Karpas-422 (cell line): ENCODE data around the gene MYO5C. TPM values are rescaled to one million over a fixed set of nuclear protein-coding genes. Genes with fewer than 3 reads are reported as not detected.

Source experiments
- DNase-seq: peaks from one replicate; pipeline ENCODE4 v3.0.0-alpha.2; 2015
- H2AFZ ChIP-seq: fragments of 200-600 bp; sonication (generic); 2 replicates; pipeline ENCODE4 v1.6.1; 2014; ENCODE audit warnings: antibody characterized with exemption, low read length, mixed read lengths
- H3K27ac ChIP-seq: fragments of 200-600 bp; sonication (generic); 2 replicates; pipeline ENCODE4 v1.5.1; 2014; ENCODE audit warnings: mild to moderate bottlenecking, low read length, moderate library complexity
- H3K27me3 ChIP-seq: fragments of 200-600 bp; sonication (generic); 2 replicates; pipeline ENCODE4 v1.6.1; 2014; ENCODE audit warnings: low read length, mixed read lengths
- H3K36me3 ChIP-seq: fragments of 200-600 bp; sonication (generic); 2 replicates; pipeline ENCODE4 v1.6.1; 2014; ENCODE audit warnings: low read length, mixed read lengths; ENCODE audit not compliant: insufficient read depth
- H3K4me1 ChIP-seq: fragments of 200-600 bp; sonication (generic); 2 replicates; pipeline ENCODE4 v1.6.1; 2014; ENCODE audit warnings: mild to moderate bottlenecking, low read length, mixed read lengths
- H3K4me2 ChIP-seq: fragments of 200-600 bp; sonication (generic); 2 replicates; pipeline ENCODE4 v1.6.1; 2014; ENCODE audit warnings: low read length, low read depth, mild to moderate bottlenecking; ENCODE audit not compliant: poor library complexity, severe bottlenecking
- H3K4me3 ChIP-seq: fragments of 200-600 bp; sonication (generic); 2 replicates; pipeline ENCODE4 v1.5.1; 2014; ENCODE audit warnings: mild to moderate bottlenecking, antibody characterized with exemption, low read length, mixed read lengths
- H3K79me2 ChIP-seq: fragments of 200-600 bp; sonication (generic); 2 replicates; pipeline ENCODE4 v1.6.1; 2014; ENCODE audit warnings: mild to moderate bottlenecking, low read length, mixed read lengths
- H3K9ac ChIP-seq: fragments of 200-600 bp; sonication (generic); 2 replicates; pipeline ENCODE4 v1.6.0; 2014; ENCODE audit warnings: low read length
- H3K9me2 ChIP-seq: fragments of 200-600 bp; sonication (generic), shearing (Covaris generic); replicated peaks from 2 replicates; pipeline ENCODE4 v1.6.0; 2014; ENCODE audit warnings: mild to moderate bottlenecking, low read length, moderate library complexity; ENCODE audit not compliant: insufficient read depth
- H3K9me3 ChIP-seq: fragments of 300-700, 200-600 bp; sonication (generic); 2 replicates; pipeline ENCODE4 v1.6.1; 2014; ENCODE audit warnings: low read length, mixed read lengths
- H4K20me1 ChIP-seq: fragments of 200-600 bp; sonication (generic); 2 replicates; pipeline ENCODE4 v1.6.1; 2014; ENCODE audit warnings: mild to moderate bottlenecking, antibody characterized with exemption, low read length, low read depth; ENCODE audit not compliant: insufficient read depth
- total RNA-seq: library from RNA; depleted of rRNA; stranded (reverse); fragments of >200 nt; shearing (Covaris generic); gene quantifications from 2 replicates; pipeline ENCODE4 v1.2.3, GENCODE V29; 2014; ENCODE audit warnings: low replicate concordance

MYO5C gene
- total RNA-seq, 1 experiment from 2014 or later: 0.22 TPM

DNA sequence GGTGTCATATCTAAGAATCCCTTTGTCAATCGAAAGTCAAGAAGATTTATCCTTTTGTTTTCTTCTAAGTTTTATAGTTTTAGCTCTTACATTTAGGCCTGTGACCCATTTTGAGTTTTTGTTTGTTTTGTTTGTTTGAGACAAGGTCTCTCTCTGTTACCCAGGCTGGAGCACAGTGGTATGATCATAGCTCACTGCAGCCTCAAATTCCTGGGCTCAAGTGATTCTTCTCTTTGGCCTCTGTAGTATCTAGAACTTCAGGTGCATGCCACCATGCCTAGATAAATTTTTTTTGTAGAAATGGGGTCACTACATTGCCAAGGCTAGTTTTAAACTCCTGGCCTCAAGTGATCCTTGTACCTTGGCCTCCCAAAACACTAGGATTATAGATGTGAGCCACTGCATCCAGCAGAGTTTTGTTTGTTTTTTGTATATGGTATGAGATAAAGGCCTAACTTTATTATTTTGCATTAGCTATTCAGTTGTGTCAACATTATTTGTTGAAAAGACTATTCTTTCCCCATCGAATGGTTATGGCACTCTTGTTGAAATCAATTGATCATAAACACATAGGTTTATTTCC, 5.8 kb upstream of the MYO5C start:
- DNase-seq: no peak
- H3K4me3 ChIP-seq: no peak overlapping the region
- no peaks in the 10 kb centered on the region for H3K27me3 ChIP-seq
- no peaks in the 10 kb centered on the region for H3K4me1 ChIP-seq
- H3K9me3 ChIP-seq: no peaks in the 10 kb centered on the region
- 0 out of 2 replicates have a peak, but pooled peaks cover 4% of the 10 kb centered on the region for H4K20me1 ChIP-seq
- no peaks in the 10 kb centered on the region for H3K36me3 ChIP-seq
- H3K4me2 ChIP-seq: no peak overlapping the region
- no peak overlapping the region for H2AFZ ChIP-seq
- no peaks in the 10 kb centered on the region for H3K9me2 ChIP-seq
- no peak overlapping the region for H3K9ac ChIP-seq
- no peak overlapping the region for H3K27ac ChIP-seq
- no peaks in the 10 kb centered on the region for H3K79me2 ChIP-seq

DNA sequence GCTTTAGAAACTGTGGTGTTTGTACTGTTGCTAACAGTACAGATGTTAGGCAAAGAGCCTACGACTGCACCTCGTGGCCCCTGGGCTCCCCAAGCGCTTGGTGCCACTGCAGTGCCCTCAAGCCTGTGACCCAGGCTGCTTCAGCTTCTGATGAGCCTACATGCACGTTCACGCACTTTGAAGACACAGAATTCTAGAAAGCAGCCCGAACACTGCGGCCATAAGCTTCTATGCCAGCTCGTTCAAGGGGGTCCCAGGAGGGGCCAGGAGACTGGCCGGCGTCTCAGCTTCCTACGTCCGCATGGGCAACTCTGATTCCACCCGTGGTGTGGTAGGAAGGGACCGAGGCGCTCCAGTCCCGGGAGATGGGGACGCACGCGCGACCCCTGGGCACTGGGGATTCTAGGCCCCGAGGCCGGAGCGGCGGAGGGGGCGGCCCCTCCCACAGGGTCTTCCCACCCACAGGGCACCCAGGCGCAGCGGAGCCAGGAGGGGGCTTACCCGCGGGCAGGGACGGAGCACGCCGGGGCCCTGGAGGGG, 653 bp downstream of the MYO5C start:
- H3K9me2 ChIP-seq: no peaks in the 10 kb centered on the region
- DNase-seq: no peak
- H4K20me1 ChIP-seq: 0 out of 2 replicates have a peak, but pooled peaks cover 4% of the 10 kb centered on the region
- no peaks in the 10 kb centered on the region for H3K79me2 ChIP-seq
- no peak overlapping the region for H3K4me2 ChIP-seq
- H3K4me1 ChIP-seq: peaks cover 6% of the 10 kb centered on the region; the same call in 1 of the 2 replicates
- H3K9ac ChIP-seq: no peak overlapping the region
- H3K36me3 ChIP-seq: no peaks in the 10 kb centered on the region
- H3K27me3 ChIP-seq: no peaks in the 10 kb centered on the region
- H3K27ac ChIP-seq: no peak overlapping the region
- no peak overlapping the region for H2AFZ ChIP-seq
- H3K9me3 ChIP-seq: no peaks in the 10 kb centered on the region
- no peak overlapping the region for H3K4me3 ChIP-seq

DNA sequence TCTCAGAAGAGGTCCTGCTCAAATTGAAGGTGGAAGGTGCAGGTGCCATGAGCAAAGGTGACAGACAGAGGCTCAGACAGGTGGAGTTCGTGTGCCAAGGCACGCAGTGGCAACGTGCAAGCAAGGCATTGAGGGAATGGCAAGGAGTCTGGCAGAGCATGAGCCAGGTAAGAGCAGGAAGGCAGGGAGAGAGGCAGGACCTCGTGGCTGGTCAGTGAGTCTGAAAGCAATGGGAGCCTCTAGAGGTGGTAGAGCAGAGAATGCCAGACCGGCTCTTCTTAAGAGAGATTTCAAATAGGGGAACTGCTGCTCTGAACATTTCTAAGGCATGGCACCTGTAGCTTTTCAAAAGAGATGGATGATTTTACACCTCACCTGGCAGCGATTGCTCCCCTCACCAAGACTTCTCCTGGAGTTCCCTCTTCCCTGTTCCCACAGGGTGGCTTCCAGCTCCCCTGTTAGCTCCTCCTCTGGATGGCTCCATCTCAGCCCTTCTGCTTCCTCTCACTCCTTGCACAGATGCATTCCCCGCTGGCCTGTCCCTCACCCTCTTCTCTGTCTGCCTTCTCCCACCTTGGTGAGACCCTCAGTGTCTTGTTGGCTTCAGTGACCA, 2.7 kb downstream of the MYO5C start:
- H3K4me3 ChIP-seq: no peak overlapping the region

DNA sequence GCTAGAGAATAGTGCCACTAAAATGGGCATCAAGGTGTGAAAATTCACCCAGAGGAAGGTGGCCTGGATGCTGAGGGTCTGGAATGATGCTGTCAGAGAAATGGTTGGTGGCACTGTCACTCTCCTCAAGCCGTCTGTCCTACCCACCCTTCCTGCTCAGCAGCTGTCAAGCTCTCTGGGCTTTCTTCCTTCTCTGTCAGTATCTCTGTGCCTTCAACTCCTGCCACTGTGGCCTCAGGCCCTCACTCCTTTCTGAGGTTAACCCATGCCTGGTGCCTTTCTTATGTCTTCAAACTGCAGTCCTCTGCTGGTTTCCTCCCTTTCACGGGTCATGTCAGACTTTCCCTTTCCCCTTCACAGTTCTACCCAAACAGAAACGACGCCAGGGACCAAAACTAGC, 4.4 kb downstream of the MYO5C start:
- no peaks in the 10 kb centered on the region for H3K9me2 ChIP-seq
- no peak overlapping the region for H3K4me2 ChIP-seq
- H3K27ac ChIP-seq: no peak overlapping the region
- no peaks in the 10 kb centered on the region for H3K79me2 ChIP-seq
- no peak overlapping the region for H3K4me3 ChIP-seq
- no peak overlapping the region for H3K9ac ChIP-seq
- DNase-seq: peak; percentile 53
- no peaks in the 10 kb centered on the region for H3K9me3 ChIP-seq
- no peaks in the 10 kb centered on the region for H4K20me1 ChIP-seq
- peaks cover 6% of the 10 kb centered on the region; the same call in 1 of the 2 replicates for H3K4me1 ChIP-seq
- H3K36me3 ChIP-seq: no peaks in the 10 kb centered on the region
- no peaks in the 10 kb centered on the region for H3K27me3 ChIP-seq
- no peak overlapping the region for H2AFZ ChIP-seq

More for the DNA sequence above, 2.7 kb downstream of the MYO5C start:
- no peaks in the 10 kb centered on the region for H3K9me2 ChIP-seq
- no peak overlapping the region for H3K4me2 ChIP-seq
- H3K36me3 ChIP-seq: no peaks in the 10 kb centered on the region
- no peak overlapping the region for H3K27ac ChIP-seq
- H3K4me1 ChIP-seq: peaks cover 6% of the 10 kb centered on the region; the same call in 1 of the 2 replicates
- H3K9ac ChIP-seq: no peak overlapping the region
- H3K79me2 ChIP-seq: no peaks in the 10 kb centered on the region
- no peak for DNase-seq
- H3K9me3 ChIP-seq: no peaks in the 10 kb centered on the region
- H4K20me1 ChIP-seq: no peaks in the 10 kb centered on the region
- H2AFZ ChIP-seq: no peak overlapping the region
- no peaks in the 10 kb centered on the region for H3K27me3 ChIP-seq

DNA sequence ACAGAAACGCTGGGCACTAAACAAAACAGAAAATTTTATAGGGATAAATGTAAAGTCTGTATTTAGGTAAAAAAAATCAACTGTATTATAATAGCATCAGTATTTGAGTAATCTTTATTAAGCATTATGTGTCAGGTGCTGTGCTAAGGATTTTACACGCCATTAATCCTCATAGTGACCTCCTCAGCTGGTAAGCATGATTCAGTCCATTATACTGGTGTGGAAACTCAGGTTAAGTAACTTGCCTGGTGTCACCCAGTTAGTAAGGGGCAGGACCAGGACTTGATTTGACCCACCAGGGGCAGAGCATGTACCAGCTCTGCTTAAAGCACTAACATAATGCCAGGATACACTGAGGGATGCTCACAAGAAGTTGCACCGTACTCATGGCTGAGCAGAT, 4.8 kb downstream of the MYO5C start:
- no peak overlapping the region for H3K4me3 ChIP-seq
- no peaks in the 10 kb centered on the region for H3K79me2 ChIP-seq
- no peak overlapping the region for H3K27ac ChIP-seq
- no peaks in the 10 kb centered on the region for H3K9me3 ChIP-seq
- no peak overlapping the region for H2AFZ ChIP-seq
- no peak overlapping the region for H3K4me2 ChIP-seq
- no peak for DNase-seq
- H3K9me2 ChIP-seq: no peaks in the 10 kb centered on the region
- H3K27me3 ChIP-seq: no peaks in the 10 kb centered on the region
- no peak overlapping the region for H3K9ac ChIP-seq
- H4K20me1 ChIP-seq: no peaks in the 10 kb centered on the region
- H3K36me3 ChIP-seq: no peaks in the 10 kb centered on the region
- H3K4me1 ChIP-seq: peaks cover 6% of the 10 kb centered on the region; the same call in 1 of the 2 replicates

DNA sequence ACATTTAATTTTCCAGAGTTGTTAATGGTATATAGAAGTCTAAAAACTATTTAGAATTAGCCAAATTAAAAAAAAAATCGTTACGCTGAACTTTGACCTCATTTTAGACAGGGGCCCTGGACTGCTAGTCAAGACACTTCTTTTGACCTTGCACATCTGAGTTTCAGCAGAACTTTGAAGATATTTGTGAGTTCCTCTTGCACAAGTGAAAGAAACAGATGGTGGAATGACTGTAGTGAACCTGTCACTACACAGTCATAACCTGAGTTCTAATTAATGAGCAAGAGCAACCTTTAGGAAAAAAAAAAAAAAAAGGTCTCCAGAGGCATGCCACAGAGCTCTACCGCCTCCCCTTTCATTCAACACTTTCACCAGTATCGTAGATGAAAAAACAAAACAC, 5.3 kb downstream of the MYO5C start:
- no peaks in the 10 kb centered on the region for H3K79me2 ChIP-seq
- H3K27me3 ChIP-seq: no peaks in the 10 kb centered on the region
- no peak overlapping the region for H2AFZ ChIP-seq
- no peak for DNase-seq
- no peaks in the 10 kb centered on the region for H3K9me2 ChIP-seq
- no peaks in the 10 kb centered on the region for H3K36me3 ChIP-seq
- H3K9ac ChIP-seq: no peak overlapping the region
- no peaks in the 10 kb centered on the region for H3K9me3 ChIP-seq
- H3K4me3 ChIP-seq: no peak overlapping the region
- no peak overlapping the region for H3K27ac ChIP-seq
- no peak overlapping the region for H3K4me2 ChIP-seq
- no peaks in the 10 kb centered on the region for H4K20me1 ChIP-seq
- peaks cover 6% of the 10 kb centered on the region; the same call in 1 of the 2 replicates for H3K4me1 ChIP-seq

DNA sequence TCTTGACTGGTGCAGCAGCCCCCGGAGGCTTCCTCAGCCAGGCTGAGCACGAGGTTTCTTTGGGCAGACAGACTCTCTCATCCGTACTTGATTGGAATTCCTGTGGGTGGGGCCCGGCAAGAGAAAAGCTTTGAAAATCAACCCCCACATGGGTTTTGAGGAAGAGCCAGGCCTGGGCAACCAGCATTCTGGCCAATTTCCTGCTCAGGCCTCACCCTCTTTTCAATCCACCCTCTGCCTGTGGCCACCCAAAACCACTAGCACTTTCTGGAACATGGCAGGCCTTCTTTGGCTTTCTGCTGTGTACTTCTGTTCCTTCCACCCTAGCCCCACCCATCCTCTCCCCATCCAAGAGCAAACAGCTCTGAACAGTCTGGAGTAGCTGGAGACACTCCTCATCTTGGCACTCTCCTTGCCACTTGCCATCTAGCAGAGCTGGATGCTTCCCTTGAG, 5.9 kb downstream of the MYO5C start:
- Histone ChIP-seq H2AFZ (no peak overlapping the region), H3K4me2 (no peak overlapping the region), H3K4me3 (no peak overlapping the region), H3K9me3 (no peaks in the 10 kb centered on the region), H3K79me2 (no peaks in the 10 kb centered on the region), H3K4me1 (peaks cover 6% of the 10 kb centered on the region; the same call in 1 of the 2 replicates), H3K36me3 (no peaks in the 10 kb centered on the region), H3K27me3 (no peaks in the 10 kb centered on the region), H4K20me1 (no peaks in the 10 kb centered on the region), H3K27ac (no peak overlapping the region), H3K9me2 (no peaks in the 10 kb centered on the region), H3K9ac (no peak overlapping the region)
- DNase-seq: no peak

DNA sequence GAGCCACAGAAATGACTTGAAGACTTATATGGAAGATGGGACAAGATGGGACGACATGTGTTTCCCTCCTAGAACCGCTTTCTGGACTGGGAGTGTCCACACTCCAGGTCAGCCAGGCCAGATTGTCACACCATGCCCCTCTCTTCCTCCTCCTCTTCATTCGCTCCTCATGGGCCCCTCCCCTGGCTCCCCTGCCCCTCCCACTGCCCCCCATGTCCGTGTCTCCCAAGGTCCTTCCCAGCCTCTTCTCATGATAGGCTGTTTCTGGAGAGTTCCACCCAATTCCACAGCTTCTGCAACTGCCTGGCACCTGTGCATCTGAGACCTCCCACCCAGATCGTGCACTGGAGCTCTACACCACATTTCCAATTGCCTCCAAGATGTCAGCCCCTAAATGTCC, 6.6 kb downstream of the MYO5C start:
- no peak overlapping the region for H3K27ac ChIP-seq
- H3K9me2 ChIP-seq: no peaks in the 10 kb centered on the region
- H3K79me2 ChIP-seq: no peaks in the 10 kb centered on the region
- no peak for DNase-seq
- no peaks in the 10 kb centered on the region for H3K36me3 ChIP-seq
- H3K4me2 ChIP-seq: no peak overlapping the region
- no peaks in the 10 kb centered on the region for H3K27me3 ChIP-seq
- H2AFZ ChIP-seq: no peak overlapping the region
- no peaks in the 10 kb centered on the region for H4K20me1 ChIP-seq
- no peak overlapping the region for H3K4me3 ChIP-seq
- H3K9me3 ChIP-seq: no peaks in the 10 kb centered on the region
- peaks cover 6% of the 10 kb centered on the region; the same call in 1 of the 2 replicates for H3K4me1 ChIP-seq
- H3K9ac ChIP-seq: no peak overlapping the region
